ENCODE results near the gene IFI27L2. TPM values are rescaled to one million over a fixed set of nuclear protein-coding genes. Genes with fewer than 3 reads are reported as not detected.

IFI27L2 gene
- polyA plus RNA-seq, 2 donors = 51.4 to 112 TPM

DNA sequence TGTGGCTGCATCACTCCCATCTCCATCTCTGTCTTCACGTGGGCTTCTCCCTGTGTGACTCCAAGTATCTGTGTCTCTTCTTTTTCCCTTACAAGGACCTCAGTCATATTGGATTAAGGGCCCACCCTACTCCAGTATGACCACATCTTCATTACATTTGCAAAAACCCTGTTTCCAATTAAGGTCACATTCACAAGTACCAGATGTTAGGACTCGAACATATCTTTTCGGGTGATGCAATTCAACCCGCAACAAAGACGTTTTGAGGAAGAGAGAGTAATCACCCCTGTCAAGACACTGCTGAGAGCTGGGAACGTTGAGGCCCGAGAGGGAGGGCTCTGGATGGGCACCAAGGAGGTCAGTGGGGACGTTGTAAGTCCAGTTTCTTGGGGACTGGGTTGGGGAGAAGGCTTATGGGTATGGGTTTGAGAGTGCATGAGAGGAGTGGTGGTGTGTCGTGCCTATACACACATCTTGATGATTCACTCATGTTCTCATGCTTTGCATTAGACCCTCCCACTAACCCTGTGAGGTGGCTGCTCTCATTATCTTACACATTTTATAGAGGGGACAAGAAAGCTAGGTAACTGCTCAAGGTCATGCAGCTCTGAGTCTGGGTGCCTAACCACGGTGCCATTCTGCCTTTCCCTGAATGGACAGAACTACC is 30.9 kb downstream of the IFI27L2 start:
- H3K27me3 ChIP-seq (ENCODE audit: control insufficient read depth in 1 of 2, insufficient read depth in 2 of 2, low read length in 2 of 2) = no peaks in the 10 kb centered on the region
- H3K4me1 ChIP-seq (ENCODE audit: control insufficient read depth in 2 of 2, insufficient read depth in 2 of 2, low read length in 1 of 2) = no peaks in the 10 kb centered on the region
- H3K4me3 ChIP-seq (ENCODE audit: low read depth in 1 of 2, low read length in 2 of 2) = no peak overlapping the region
- peaks cover 0 to 2% of the 10 kb centered on the region in 2 donors for H3K36me3 ChIP-seq (ENCODE audit: control insufficient read depth in 2 of 2, insufficient read depth in 2 of 2, low read length in 1 of 2)
- H3K27ac ChIP-seq (ENCODE audit: low read depth in 2 of 2, low read length in 1 of 2) = no peak overlapping the region
- H3K9me3 ChIP-seq (ENCODE audit: control insufficient read depth in 2 of 2, insufficient read depth in 1 of 2, low read depth in 1 of 2, low read length in 1 of 2) = no peaks in the 10 kb centered on the region
- 74 to 76% methylated on average over 10 of the region's 10 CpGs for WGBS, 2 donors

DNA sequence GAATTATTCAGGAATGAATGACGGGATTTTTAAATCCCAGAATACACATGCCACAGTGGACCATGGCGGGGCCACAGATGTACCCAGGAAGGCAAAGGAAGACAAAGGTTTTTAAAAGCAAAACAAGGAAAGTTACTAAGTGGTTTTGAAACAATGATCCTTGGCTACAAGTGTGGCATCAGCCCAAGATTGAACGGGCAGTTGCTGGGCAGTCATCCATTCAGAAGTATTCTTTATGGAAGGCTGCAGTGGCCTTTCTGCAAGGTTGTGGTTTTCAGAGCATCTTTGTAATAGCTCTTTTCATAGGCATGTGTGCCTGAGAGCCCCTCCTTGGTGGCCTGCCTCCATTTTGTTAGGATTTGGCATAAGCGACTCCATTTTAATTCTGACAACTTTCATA is 32.3 kb downstream of the IFI27L2 start:
- Histone ChIP-seq H3K27me3 (ENCODE audit: control insufficient read depth in 1 of 2, insufficient read depth in 2 of 2, low read length in 2 of 2) (no peaks in the 10 kb centered on the region), H3K27ac (ENCODE audit: low read depth in 2 of 2, low read length in 1 of 2) (no peak overlapping the region), H3K36me3 (ENCODE audit: control insufficient read depth in 2 of 2, insufficient read depth in 2 of 2, low read length in 1 of 2) (peaks cover 0 to 2% of the 10 kb centered on the region in 2 donors), H3K4me1 (ENCODE audit: control insufficient read depth in 2 of 2, insufficient read depth in 2 of 2, low read length in 1 of 2) (no peaks in the 10 kb centered on the region), H3K9me3 (ENCODE audit: control insufficient read depth in 2 of 2, insufficient read depth in 1 of 2, low read depth in 1 of 2, low read length in 1 of 2) (no peaks in the 10 kb centered on the region), H3K4me3 (ENCODE audit: low read depth in 1 of 2, low read length in 2 of 2) (no peak overlapping the region)
- 95 to 96% methylated on average over 4 of the region's 4 CpGs for WGBS, 2 donors

DNA sequence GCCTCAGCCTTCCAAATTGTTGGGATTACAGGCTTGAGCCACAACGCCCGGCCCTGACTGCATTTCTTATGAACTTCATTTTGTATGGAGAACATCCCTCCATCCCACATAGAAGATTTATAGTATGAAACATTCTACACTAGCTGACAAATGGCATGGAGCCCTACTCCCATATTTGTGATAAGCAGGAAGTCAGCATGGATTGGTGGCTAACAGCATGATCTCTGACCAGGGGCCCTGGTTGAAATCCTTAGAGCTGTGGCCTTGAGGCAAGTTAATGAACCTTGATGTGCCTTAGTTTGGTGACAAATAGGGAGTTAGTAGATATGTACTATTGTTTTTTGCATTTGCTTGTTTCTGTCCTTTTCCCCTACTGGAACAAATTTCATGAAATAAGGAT is 36.0 kb downstream of the IFI27L2 start:
- Histone ChIP-seq H3K27me3 (ENCODE audit: control insufficient read depth in 1 of 2, insufficient read depth in 2 of 2, low read length in 2 of 2) (no peaks in the 10 kb centered on the region), H3K27ac (ENCODE audit: low read depth in 2 of 2, low read length in 1 of 2) (no peak overlapping the region), H3K4me1 (ENCODE audit: control insufficient read depth in 2 of 2, insufficient read depth in 2 of 2, low read length in 1 of 2) (no peaks in the 10 kb centered on the region), H3K9me3 (ENCODE audit: control insufficient read depth in 2 of 2, insufficient read depth in 1 of 2, low read depth in 1 of 2, low read length in 1 of 2) (no peaks in the 10 kb centered on the region), H3K4me3 (ENCODE audit: low read depth in 1 of 2, low read length in 2 of 2) (no peak overlapping the region), H3K36me3 (ENCODE audit: control insufficient read depth in 2 of 2, insufficient read depth in 2 of 2, low read length in 1 of 2) (no peaks in the 10 kb centered on the region)
- 97 to 100% methylated on average over 2 of the region's 2 CpGs for WGBS, 2 donors

DNA sequence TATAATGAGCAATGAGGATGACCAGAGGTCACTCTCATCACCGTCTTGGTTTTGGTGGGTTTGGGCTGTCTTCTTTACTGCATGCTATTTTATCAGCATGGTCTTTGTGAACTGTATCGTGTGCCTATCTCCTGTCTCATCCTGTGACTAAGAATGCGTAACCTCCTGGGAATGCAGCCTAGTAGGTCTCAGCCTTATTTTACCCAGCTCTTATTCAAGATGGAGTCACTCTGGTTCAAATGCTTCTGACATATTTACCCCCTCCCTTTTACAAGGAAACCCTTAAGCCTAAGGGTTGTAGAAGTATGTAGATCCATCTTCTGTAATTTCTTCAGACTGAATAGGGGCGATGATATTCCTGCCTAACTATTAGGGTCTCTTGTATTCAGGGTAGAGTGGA is 39.9 kb downstream of the IFI27L2 start:
- no peaks in the 10 kb centered on the region for H3K27me3 ChIP-seq (ENCODE audit: control insufficient read depth in 1 of 2, insufficient read depth in 2 of 2, low read length in 2 of 2)

DNA sequence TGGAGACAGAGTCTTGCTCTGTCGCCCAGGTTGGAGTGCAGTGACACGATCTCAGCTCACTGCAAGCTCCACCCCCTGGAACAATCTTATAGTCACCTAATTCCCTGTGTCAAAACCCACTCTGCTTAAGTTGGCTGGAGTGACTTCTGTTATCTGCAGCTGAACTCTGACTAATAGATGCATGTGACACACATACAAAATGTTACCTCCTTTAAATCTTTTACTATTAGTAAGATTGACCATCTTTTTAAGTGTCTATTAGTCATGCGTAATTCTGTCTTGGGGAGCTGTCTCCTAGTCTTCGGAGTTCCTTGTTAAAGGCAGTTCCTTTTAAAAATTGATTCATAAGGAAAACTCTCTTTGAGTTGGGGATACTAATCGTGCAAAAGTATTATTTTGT is 40.9 kb downstream of the IFI27L2 start:
- Histone ChIP-seq H3K4me1 (ENCODE audit: control insufficient read depth in 2 of 2, insufficient read depth in 2 of 2, low read length in 1 of 2) (no peaks in the 10 kb centered on the region), H3K9me3 (ENCODE audit: control insufficient read depth in 2 of 2, insufficient read depth in 1 of 2, low read depth in 1 of 2, low read length in 1 of 2) (no peaks in the 10 kb centered on the region), H3K27me3 (ENCODE audit: control insufficient read depth in 1 of 2, insufficient read depth in 2 of 2, low read length in 2 of 2) (no peaks in the 10 kb centered on the region), H3K27ac (ENCODE audit: low read depth in 2 of 2, low read length in 1 of 2) (no peak overlapping the region), H3K36me3 (ENCODE audit: control insufficient read depth in 2 of 2, insufficient read depth in 2 of 2, low read length in 1 of 2) (no peaks in the 10 kb centered on the region), H3K4me3 (ENCODE audit: low read depth in 1 of 2, low read length in 2 of 2) (no peak overlapping the region)
- WGBS, 2 donors = 76 to 92% methylated on average over 5 of the region's 5 CpGs

More for the DNA sequence above, 39.9 kb downstream of the IFI27L2 start:
- 94 to 96% methylated on average over 4 of the region's 4 CpGs for WGBS, 2 donors
- Histone ChIP-seq H3K9me3 (ENCODE audit: control insufficient read depth in 2 of 2, insufficient read depth in 1 of 2, low read depth in 1 of 2, low read length in 1 of 2) (no peaks in the 10 kb centered on the region), H3K4me3 (ENCODE audit: low read depth in 1 of 2, low read length in 2 of 2) (no peak overlapping the region), H3K36me3 (ENCODE audit: control insufficient read depth in 2 of 2, insufficient read depth in 2 of 2, low read length in 1 of 2) (no peaks in the 10 kb centered on the region), H3K27ac (ENCODE audit: low read depth in 2 of 2, low read length in 1 of 2) (no peak overlapping the region), H3K4me1 (ENCODE audit: control insufficient read depth in 2 of 2, insufficient read depth in 2 of 2, low read length in 1 of 2) (no peaks in the 10 kb centered on the region)

DNA sequence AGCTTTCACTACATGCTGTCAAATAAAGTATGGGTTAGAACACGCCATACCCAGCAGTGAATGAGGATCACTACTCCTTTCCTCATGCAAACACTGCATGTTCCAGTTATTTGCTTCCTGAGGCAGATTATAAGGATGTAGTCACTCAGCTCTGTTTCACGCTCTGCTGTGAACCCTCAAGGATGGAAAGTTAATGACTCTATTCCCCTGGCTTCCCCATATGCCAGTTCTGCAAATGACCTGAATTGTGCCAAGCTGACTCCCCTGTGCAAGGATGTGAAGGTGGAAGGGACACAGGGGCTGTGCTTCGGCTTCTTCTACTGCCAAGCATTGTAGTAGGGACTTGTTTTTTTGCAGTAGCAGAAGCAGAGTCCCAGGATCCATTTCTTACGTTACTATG is 41.5 kb downstream of the IFI27L2 start:
- Histone ChIP-seq H3K27me3 (ENCODE audit: control insufficient read depth in 1 of 2, insufficient read depth in 2 of 2, low read length in 2 of 2) (no peaks in the 10 kb centered on the region), H3K4me1 (ENCODE audit: control insufficient read depth in 2 of 2, insufficient read depth in 2 of 2, low read length in 1 of 2) (no peaks in the 10 kb centered on the region), H3K9me3 (ENCODE audit: control insufficient read depth in 2 of 2, insufficient read depth in 1 of 2, low read depth in 1 of 2, low read length in 1 of 2) (no peaks in the 10 kb centered on the region), H3K4me3 (ENCODE audit: low read depth in 1 of 2, low read length in 2 of 2) (no peak overlapping the region), H3K36me3 (ENCODE audit: control insufficient read depth in 2 of 2, insufficient read depth in 2 of 2, low read length in 1 of 2) (no peaks in the 10 kb centered on the region), H3K27ac (ENCODE audit: low read depth in 2 of 2, low read length in 1 of 2) (no peak overlapping the region)
- 59 to 85% methylated on average over 4 of the region's 4 CpGs for WGBS, 2 donors

DNA sequence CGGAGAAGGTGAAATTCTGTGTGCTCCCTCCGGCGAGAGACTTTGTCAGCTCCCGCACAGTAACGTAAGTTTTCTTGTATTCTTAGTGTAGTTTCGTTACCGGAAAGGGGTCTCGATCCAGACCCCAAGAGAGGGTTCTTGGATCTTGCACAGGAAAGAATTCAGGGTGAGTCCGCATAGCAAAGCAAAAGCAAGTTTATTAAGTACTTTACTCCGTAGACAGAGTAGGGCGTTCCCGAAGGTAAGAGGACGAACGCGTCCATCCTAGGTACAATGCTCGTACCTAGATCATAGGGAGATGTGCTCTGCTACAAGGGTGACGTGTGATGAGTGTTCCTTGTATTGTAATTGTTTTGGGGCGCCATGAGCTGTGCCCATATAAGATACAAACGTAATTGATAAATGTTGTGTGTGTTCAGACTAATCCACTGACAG is 48.0 kb downstream of the IFI27L2 start:
- H3K9me3 ChIP-seq (ENCODE audit: control insufficient read depth in 2 of 2, insufficient read depth in 1 of 2, low read depth in 1 of 2, low read length in 1 of 2) = no peaks in the 10 kb centered on the region
- WGBS, 2 donors = 1 to 2% methylated on average over 19 of the region's 19 CpGs
- H3K27me3 ChIP-seq (ENCODE audit: control insufficient read depth in 1 of 2, insufficient read depth in 2 of 2, low read length in 2 of 2) = no peaks in the 10 kb centered on the region
- peak overlapping the region; percentile 86 to 97 for H3K27ac ChIP-seq (ENCODE audit: low read depth in 2 of 2, low read length in 1 of 2)
- peaks cover 2 to 3% of the 10 kb centered on the region in 2 donors for H3K4me1 ChIP-seq (ENCODE audit: control insufficient read depth in 2 of 2, insufficient read depth in 2 of 2, low read length in 1 of 2)
- H3K4me3 ChIP-seq (ENCODE audit: low read depth in 1 of 2, low read length in 2 of 2) = peak overlapping the region; percentile 84 to 96
- H3K36me3 ChIP-seq (ENCODE audit: control insufficient read depth in 2 of 2, insufficient read depth in 2 of 2, low read length in 1 of 2) = peaks cover 0 to 6% of the 10 kb centered on the region in 2 donors

DNA sequence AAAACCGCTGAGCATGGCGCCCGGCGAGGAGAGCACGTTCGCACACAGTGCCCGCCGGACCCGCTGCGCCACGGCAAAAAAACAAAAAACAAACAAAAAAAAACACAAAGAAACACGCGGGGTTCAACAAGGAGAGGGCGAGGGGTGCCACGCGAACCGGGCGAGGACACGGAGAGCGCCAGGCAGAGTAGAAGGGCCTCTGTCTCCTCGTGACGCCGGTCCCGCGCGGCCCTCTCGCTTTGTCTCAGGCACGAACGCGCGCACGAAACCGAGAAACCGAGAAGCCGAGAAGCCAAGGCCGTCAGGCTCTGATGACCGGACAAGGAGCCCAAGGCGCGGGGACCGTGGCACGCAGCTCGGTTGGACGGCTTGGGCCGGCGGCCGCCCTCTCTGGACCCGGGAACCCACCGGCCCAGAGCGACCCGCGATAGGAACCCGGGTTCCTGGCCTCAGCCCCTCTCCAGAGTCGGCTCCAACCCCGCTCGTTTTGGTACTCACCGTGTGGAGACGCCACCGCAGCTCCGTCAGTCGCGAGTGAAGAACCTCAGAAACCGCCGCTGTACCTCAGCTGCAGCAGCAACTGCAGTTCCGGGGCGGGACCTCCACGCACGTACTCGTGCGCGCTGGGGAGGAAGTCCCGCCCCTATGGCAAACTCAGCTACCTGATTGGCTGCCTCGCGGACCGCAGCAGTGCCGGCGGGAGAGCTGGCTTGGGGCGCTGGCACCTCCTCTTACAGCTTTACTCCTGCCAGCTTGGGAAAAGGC is 48.6 kb downstream of the IFI27L2 start, which contains the start of the genes DDX24 and IFI27L1:
Gene DDX24 (minus strand): TSS at position 582 of the 765 bp plus-strand sequence. CDS start 1,460 bp downstream, outside the sequence.
Gene IFI27L1 (plus strand): TSS at position 690 of the 765 bp plus-strand sequence. CDS start 15,628 bp downstream, outside the sequence.
- 0 to 1% methylated on average over 77 of the region's 77 CpGs for WGBS, 2 donors
- Histone ChIP-seq H3K27ac (ENCODE audit: low read depth in 2 of 2, low read length in 1 of 2) (peak within 1 kb of the TSS; percentile 95 to 97), H3K36me3 (ENCODE audit: control insufficient read depth in 2 of 2, insufficient read depth in 2 of 2, low read length in 1 of 2) (peaks cover 0 to 6% of the 10 kb centered on the region in 2 donors), H3K4me1 (ENCODE audit: control insufficient read depth in 2 of 2, insufficient read depth in 2 of 2, low read length in 1 of 2) (peaks cover 2 to 3% of the 10 kb centered on the region in 2 donors), H3K9me3 (ENCODE audit: control insufficient read depth in 2 of 2, insufficient read depth in 1 of 2, low read depth in 1 of 2, low read length in 1 of 2) (no peaks in the 10 kb centered on the region), H3K4me3 (ENCODE audit: low read depth in 1 of 2, low read length in 2 of 2) (peak within 1 kb of the TSS; percentile 84 to 96), H3K27me3 (ENCODE audit: control insufficient read depth in 1 of 2, insufficient read depth in 2 of 2, low read length in 2 of 2) (no peaks in the 10 kb centered on the region)

DNA sequence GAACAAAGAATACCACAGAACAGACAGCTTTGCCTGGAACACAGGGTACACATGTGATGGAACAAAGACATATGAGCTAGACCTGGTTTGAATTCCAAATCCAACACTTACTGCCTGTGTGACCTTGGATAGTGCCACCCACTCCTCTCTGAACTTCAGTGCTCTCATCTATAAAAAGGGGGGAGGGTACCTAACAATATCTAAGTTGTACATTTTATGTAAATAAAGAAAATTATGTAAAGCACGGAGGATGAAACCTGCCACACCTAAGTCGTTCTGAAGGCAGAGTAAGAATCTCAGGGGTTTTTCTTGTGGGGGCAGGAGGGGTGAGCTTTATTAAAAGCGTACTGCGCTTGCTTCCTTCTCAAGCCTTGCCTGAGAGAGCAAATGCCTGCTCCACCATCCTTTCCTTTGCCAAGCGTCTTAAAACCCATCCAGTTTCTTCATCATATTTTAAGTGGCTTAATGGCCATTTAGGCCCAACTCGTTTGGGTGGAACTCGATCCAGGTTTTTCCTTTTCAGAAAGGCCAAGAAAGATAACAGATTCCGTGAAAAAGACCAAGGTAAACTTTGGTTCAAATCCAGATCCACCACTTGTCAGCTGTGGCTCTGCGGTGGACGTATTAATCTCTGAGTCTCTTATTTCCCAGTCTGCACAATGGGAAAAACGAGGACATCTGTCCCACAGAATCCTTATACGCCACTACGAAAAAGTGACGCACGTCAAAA is 49.3 kb downstream of the IFI27L2 start:
- Histone ChIP-seq H3K36me3 (ENCODE audit: control insufficient read depth in 2 of 2, insufficient read depth in 2 of 2, low read length in 1 of 2) (peaks cover 0 to 6% of the 10 kb centered on the region in 2 donors), H3K9me3 (ENCODE audit: control insufficient read depth in 2 of 2, insufficient read depth in 1 of 2, low read depth in 1 of 2, low read length in 1 of 2) (no peaks in the 10 kb centered on the region), H3K4me1 (ENCODE audit: control insufficient read depth in 2 of 2, insufficient read depth in 2 of 2, low read length in 1 of 2) (peaks cover 2 to 3% of the 10 kb centered on the region in 2 donors), H3K4me3 (ENCODE audit: low read depth in 1 of 2, low read length in 2 of 2) (peak overlapping the region; percentile 84 to 96), H3K27ac (ENCODE audit: low read depth in 2 of 2, low read length in 1 of 2) (peak overlapping the region; percentile 95 to 97), H3K27me3 (ENCODE audit: control insufficient read depth in 1 of 2, insufficient read depth in 2 of 2, low read length in 2 of 2) (no peaks in the 10 kb centered on the region)
- 2 to 3% methylated on average over 15 of the region's 15 CpGs for WGBS, 2 donors

Data from esophagus (tissue), 2 donors.